ENCODE results near the gene TMEM123.

GRCh38 chr11:102451041-102451680, 1.4 kb downstream of the TMEM123 start:
- TF ChIP-seq EZH2 (IDR thresholded peaks at IDR 0.05; ENCODE audit: low read depth, low read length, severe bottlenecking) (no peak), BRCA1 (IDR thresholded peaks at IDR 0.05; ENCODE audit: low read depth, low read length) (no peak), GABPA (IDR thresholded peaks at IDR 0.05; ENCODE audit: borderline replicate concordance, insufficient read depth, low read length) (no peak), MAX (IDR thresholded peaks at IDR 0.05) (no peak)
